Neural progenitor cell (in vitro differentiated cells): ENCODE data around the gene B3GNT4.

Experiments used
- EZH2 ChIP-seq: fragments of 200-600 bp; sonication (generic); IDR thresholded peaks from 2 replicates; pipeline ENCODE4 v1.6.1; 2017; ENCODE audit warnings: antibody characterized with exemption, mild to moderate bottlenecking, moderate library complexity
- TF ChIP-seq, protein P1 (sequence below): fragments of 200-600 bp; sonication (generic); IDR thresholded peaks from 2 replicates; pipeline ENCODE4 v1.5.1; 2017; ENCODE audit warnings: antibody characterized with exemption, mild to moderate bottlenecking

GRCh38 chr12:122235741-122236140, 32.2 kb downstream of the B3GNT4 start:
- TF ChIP-seq, protein P1, sequence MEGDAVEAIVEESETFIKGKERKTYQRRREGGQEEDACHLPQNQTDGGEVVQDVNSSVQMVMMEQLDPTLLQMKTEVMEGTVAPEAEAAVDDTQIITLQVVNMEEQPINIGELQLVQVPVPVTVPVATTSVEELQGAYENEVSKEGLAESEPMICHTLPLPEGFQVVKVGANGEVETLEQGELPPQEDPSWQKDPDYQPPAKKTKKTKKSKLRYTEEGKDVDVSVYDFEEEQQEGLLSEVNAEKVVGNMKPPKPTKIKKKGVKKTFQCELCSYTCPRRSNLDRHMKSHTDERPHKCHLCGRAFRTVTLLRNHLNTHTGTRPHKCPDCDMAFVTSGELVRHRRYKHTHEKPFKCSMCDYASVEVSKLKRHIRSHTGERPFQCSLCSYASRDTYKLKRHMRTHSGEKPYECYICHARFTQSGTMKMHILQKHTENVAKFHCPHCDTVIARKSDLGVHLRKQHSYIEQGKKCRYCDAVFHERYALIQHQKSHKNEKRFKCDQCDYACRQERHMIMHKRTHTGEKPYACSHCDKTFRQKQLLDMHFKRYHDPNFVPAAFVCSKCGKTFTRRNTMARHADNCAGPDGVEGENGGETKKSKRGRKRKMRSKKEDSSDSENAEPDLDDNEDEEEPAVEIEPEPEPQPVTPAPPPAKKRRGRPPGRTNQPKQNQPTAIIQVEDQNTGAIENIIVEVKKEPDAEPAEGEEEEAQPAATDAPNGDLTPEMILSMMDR = no peak
- no peak for TF ChIP-seq EZH2
